Mesenteric fat pad (tissue), 1 donor: ENCODE results near the gene CPAMD8. TPM values are rescaled to one million over a fixed set of nuclear protein-coding genes. Genes with fewer than 3 reads are reported as not detected.
"Not testable (repeated sequence)": the region's sequence is repeated elsewhere in the genome, so short reads cannot be mapped to it uniquely, and the experiment has no call there.

Experiments
- DNase-seq: peaks from one replicate; pipeline ENCODE4 v3.0.0-alpha.2; 2020; ENCODE audit warnings: low spot score
- total RNA-seq: library from RNA; stranded (reverse); fragmentation: NEBNext Ultra II Directional; extraction: Animal tissue kit (Norgen Biotek cat#: 25700); gene quantifications from one replicate; pipeline ENCODE4 v1.2.1, GENCODE V29; 2021
- donor health status: DM: yes; HTN: yes; CAD: no.

Gene CPAMD8
- total RNA-seq, 1 donor from 2014 or later, result 8.4 TPM

DNA sequence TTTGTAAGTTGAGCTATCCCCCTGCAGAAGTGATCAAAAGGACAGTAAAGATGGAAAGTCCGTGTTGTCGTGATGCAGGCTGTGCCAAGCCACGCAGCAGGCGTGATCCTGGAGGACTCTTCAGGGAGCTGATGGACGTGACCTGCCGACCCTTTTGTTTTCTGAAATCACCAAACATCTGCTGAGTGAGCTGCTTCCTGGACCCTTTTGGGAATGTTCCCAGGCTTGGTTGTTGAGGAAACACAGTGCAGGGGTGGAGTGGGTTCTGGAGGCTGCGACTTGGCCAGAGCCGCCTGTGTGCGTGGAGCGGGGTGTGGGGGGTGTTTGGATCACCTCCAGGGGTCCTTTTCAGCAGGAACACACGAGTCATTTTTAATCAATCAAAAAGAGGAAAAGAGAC is 15.4 kb upstream of the CPAMD8 start:
- DNase-seq, result no peak

DNA sequence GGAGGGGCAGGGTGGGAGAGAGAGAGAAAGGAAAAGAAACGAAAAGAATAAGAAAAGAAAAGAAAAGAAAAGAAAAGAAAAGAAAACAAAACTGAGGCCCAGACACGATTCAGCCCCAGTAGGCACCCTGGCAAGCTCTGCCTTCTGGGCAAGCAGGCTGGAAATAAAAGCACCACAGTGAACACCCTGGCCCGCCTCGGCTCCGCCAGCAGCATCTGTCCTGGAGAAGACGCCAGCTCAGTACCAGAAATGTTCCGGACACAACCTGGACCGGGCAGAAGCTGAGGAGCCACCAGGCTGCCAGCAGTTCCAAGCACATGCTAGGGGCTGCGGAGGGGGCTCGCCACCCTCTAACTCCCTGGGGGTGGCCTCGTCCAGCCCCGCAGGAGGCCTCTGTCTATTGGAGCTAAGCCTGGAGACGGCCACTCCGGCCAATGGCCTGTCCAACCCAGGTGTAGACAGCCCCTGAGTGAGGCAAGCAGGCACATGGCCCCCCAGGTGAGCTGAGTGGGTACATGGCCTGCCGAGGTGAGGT is 11.4 kb upstream of the CPAMD8 start:
- no peak for DNase-seq

DNA sequence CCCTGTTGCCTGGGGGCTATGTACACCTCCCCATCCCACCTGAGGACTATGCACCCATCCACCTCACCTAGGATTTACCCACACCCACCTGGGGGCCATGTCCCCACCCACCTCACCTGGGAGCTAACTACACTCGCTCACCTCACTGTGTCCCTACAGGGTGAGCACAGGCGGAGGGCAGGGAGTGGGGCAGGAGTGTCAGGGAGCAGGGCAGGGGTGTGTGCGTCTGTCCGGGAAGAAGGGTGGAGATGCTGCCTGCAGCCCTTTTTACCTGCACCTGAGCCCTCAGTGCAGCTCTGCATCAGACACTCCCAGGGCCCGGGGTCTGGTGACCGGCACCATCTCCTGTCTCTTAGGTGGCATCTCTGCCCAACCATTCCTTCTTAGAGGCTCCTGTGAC is 10.6 kb upstream of the CPAMD8 start:
- no peak for DNase-seq

DNA sequence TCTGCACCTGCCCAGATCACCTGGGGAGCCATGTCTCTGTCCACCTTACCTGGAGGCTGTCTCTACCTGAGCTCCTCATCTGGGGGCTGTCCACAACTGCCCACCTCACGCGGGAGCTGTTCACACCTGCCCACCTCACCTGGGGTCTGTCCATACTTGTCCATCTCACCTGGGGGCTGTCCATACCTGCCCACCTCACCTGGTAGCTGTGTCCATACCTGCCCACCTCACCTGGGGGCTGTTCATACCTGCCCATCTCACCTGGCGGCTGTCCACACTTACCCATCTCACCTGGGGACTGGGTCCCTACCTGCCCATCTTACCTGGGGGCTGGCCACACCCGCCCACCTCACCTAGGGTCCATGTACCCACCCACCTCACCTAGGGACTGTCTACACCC is 10.0 kb upstream of the CPAMD8 start:
- no peak for DNase-seq

DNA sequence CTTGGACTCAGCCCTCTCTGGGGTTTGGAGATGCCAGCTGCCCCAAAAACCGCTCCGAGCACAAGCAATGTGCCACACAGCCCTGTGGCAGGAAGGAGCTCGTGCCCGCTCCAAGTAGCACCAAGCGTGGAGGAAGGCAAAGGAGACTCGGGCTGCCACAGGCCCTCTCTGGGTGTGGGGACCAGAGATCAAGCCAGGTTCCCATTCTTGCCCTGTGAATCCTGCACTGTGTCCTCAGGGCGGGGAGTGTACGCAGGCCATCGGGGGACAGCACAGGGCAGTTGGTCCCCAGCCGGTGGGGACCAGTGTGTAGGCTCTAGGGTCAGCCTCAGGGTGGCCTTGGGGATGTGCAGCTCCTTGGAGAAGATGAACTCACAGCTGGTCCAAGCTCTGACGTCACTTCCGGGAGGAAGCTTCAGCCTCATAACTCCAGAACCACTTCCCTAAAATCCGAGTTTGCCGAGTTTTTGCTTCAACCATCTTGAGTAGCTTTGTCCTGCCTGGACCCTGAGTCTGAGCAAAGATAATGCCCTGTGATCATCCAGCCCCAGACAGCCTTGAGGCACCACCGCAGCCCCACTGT is 9.3 kb upstream of the CPAMD8 start:
- no peak for DNase-seq

DNA sequence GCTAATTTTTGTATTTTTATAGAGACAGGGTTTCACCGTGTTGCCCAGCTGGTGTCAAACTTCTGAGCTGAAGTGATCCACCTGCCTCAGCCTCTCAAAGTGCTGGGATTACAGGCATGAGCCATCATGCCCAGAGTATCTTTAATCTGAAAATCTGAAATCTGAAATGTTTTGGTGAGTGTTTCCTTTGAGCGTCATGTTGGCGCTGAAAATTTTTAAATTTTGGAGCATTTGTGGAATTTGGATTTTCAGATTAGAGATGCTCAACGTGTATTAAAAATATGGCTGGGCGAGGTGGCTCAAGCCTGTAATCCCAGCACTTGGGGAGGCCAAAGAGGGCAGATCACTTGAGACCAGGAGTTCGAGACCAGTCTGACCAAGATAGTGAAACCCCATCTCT is 5.1 kb upstream of the CPAMD8 start:
- no peak for DNase-seq

DNA sequence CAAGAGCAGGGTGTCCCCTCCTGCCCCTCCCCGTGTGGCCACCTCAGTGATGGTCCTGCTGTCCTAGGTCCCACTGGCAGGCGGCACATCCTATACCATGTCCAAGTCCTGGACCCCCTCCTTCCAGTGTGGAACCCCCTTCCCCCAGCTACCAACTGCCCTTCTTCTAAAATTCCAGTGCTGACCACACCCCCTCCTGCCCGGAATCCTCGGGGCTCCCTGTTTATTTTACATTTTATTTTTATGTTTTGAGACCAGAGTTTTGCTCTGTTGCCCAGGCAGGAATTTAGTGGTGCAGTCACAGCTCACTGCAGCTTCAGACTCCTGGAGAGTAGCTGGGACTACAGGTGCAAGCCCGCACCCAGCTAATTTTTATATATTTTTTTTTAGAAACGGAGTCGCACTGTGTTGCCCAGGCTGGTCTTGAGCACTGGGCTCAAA is 945 bp upstream of the CPAMD8 start:
- DNase-seq, result no peak

DNA sequence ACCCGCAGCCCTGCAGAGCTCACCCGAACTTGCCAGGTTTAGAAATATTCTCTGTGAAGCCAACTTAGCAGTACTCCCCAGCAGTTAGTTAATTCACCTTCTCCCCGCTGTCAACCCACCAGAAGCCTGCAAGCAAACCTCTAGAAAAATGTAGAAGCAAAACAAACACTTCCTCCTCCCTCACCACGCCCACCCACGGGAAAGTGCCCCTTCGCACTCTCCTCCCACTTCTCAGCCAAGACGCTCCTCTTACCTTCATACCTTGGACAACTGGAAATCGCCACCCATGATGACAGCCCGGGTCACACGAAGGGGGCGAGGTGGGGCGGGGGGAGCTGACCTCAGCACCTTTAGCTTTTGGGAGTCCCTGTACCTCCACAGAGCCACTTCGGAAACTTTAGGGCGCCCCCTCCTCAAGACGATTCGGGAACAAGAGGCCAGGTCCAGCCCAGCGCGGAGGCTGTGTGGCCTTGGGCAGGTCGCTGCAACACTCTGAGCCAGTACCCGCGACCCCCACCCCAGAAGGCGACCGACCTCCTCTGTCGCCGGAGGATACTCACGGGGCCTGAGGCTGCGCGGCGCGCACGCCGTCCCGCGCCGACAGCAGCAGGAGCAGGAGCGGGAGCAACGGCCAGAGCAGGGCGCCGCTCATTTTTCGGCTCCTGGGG is 485 bp downstream of the CPAMD8 start:
- DNase-seq, result no peak

DNA sequence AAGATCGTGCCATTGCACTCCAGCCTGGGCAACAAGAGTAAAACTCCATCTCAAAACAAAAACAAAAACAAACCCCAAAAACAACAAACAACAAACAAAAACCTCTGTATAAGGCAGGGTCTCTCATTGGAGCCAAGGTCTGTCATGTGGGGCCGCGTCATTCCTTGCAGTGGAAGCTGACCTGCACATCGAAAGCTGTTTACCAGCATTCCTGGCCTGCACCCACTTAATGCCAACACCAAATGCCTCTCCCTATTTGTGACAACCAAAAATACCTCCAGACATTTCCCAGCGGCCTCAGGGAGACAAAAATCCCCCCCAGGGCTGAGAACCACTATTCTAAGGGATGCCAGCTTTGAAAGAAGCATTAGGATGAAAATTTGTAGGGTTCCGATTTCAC is 1.2 kb downstream of the CPAMD8 start:
- DNase-seq, result no peak

DNA sequence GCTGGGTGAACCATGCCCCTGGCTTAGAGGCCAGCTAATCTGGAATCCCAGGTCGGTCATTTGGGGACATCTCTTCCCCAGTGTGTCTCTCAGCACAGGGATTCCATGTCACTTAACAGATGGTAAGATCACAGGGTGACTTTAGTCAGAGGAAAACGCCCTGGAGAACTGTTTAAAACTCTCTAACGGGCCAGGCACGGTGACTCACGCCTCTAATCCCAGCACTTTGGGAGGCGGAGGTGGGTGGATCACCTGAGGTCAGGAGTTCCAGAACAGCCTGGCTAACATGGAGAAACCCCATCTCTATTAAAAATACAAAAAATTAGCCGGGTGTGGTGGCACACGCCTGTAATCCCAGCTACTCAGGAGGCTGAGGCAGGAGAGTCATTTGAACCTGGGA is 1.7 kb downstream of the CPAMD8 start:
- not testable (repeated sequence) for DNase-seq

DNA sequence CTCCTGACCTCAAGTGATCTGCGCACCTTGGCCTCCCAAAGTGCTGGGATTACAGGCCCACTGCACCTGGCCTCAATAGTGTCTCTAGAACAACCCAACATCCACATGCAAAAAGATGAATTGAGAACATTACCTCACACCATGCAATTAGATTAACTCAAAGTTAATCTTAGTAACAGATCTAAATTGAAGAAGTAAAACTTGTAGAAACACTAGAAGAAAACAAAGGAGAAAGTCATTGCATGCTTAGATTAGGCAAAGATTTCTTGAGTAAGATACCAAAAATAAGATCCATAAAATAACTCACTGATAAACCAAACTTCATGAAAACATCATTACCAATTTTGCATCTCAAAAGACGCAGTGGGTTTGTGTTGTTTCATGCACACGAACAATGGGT is 2.8 kb downstream of the CPAMD8 start:
- DNase-seq, result no peak

DNA sequence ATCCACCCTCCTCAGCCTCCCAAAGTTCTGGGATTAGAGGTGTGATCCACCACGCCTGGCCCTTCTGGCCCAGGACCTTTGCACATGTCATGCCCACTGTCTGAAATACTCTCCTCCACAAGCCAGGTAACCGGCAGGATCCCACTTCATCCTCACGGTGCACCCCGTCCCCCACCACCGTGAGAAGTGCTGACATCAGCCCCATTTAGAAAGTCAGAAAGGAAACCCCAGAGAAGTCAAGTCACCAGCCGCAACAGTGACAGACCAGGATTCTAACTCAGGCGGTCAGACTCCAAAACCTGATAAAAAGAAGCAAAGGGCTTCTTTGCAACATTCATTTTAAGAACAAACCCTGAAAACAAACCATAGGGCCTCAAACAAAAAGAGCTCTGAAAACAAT is 3.9 kb downstream of the CPAMD8 start:
- no peak for DNase-seq

DNA sequence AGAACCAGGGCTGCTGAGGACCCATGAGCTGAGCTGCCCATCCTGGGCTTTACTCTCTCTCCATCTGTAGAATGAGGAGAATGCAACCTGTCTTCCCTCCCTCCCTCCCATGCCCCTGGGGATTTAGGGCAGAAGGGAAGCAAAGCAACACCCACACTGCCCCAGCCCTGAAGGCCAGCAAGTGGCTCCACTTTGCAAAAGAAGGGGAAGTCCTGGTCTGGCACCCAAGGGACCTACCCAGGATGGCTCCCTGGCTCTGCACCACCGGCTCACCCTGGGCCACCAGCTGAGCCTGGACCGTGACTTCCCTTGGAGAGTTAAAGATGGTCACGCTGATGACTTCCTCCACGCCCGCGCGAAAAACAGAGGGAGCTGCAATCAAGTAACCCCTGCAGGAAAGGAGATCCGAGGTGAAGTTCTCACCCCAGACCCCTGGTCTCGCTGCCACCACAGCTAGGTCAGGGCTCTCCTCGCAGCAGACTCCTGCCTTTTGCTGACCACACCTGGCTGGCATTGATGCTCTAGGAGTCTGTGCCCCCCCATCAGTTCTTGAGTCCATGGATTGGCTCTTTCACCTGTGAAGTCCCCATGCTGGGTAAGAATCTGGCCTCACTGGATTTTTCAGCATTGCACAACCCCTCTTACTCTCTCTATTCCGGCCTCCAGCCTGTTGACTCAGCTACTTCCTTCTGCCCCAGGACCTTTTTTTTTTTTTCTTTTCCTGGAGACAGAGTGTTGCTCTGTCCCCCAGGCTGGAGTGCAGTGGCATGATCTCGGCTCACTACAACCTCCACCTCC is 4.6 kb downstream of the CPAMD8 start:
- DNase-seq, result no peak

DNA sequence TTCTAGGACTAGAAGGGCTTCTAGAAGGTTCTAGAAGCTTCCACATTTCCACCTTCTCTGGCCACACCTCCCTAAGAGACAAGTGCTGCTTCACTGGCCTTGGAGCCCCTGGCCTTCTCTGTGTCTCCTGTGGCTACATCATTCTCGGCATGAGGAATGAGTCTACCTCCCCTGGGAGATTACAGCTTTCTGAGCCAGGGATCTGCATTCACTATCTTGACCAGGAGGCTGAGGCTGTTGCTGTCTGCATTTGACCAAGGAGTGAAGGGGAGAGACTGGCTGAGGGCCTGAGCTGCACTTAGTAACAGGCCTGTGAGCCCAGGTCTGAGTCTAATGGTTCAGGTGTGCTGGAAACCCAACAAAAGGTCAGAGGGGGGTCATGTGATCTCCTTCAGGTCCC is 5.3 kb downstream of the CPAMD8 start:
- no peak for DNase-seq

DNA sequence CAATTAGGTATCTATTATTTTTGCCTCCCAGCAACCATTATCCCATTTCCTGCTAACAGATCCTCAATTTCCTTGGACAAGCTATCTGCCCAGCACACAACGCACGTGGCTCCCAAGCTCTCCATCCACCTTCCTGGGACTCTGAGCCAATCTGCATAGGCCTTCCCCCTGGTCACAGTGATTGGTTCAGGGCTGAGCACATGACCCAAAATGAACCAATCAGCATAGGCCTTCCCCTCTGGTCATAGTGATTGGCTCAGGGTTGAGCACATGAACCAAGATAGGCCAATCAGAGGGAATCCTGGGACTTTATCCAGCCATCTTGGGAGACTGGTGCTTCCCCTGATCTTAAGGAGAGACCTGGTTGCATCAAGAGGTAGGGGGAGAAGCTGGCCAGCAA is 5.8 kb downstream of the CPAMD8 start:
- no peak for DNase-seq

DNA sequence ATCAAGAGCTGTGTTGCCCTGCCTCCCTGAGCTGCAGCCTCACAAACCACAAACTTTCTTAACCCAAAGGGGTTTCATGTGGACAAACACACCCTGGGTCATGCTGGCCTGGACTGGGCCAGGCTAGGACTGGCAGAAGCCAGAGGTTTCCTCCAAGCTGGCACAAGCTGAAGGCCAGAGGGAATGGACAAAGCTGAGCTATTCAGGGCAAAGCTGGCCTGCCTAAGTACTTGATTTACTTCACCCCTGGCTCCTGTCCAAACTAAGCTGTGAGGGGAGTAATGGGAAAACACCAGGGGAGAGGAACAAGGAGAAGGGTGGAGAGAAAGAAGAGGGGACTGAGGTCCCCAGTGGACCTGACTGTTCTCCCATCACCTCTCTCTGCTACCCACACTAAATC is 6.2 kb downstream of the CPAMD8 start:
- no peak for DNase-seq

DNA sequence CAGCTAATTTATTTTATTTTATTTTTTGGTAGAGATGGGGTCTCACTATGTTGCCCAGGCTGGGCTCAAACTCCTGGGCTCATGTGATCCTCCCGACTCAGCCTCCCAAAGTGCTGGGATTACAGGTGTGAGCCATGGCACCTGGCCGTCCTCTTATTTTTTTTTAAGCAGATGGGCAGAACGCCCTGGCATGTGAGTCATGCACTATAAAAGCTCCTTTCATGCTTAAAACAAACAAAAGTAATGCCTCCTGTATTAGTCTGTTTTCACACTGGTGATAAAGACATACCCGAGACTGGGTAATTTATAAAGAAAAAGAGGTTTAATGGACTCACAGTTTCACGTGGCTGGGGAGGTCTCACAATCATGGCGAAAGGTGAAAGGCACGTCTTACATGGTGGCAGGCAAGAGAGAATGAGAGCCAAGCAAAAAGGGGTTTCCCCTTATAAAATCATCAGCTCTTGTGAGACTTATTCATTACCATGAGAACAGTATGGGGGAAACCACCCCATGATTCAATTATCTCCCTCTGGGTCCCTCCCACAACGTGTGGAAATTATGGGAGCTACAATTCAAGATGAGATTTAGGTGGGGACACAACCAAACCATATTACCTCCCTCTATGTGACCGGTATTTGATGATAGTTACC is 12.3 kb downstream of the CPAMD8 start:
- not testable (repeated sequence) for DNase-seq

DNA sequence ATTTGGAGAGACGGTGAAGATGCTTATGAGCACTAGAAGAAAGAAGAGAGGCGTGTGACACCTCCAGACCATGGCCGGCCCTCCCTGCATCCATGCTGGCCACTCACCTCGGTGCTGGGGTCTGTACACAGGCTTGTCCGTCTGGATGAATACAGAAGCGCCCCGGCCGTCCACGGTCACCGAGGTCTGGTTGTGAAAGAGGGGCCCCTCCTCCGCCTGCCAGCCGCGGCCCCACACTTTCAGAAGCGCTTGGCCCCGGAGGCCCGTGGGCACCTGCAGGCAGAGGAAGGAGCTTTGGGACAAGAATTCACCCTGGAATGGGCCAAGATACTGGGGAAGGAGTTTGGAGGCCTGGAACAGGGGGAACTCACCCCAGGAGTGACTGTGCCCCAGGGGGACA is 15.1 kb downstream of the CPAMD8 start:
- no peak for DNase-seq

DNA sequence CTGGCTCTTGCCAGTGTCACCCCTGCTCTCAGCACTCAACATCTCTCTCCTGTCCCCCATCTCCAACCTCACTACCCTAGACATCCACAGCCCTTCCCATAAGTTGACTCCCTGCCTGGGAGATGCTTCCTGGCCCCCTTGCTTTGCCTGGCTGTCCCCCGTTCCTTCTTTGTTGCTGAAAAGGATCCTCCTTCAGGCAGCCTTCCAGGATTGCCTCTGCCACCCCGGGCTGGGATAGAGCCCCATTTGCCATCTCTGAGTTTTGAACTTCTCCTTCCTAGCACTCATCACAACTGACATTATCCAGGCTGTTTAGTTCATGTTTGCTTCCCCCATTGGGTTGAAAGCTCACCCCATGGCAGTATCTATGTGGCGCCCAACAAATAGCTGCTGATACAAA is 20.0 kb downstream of the CPAMD8 start:
- no peak for DNase-seq

DNA sequence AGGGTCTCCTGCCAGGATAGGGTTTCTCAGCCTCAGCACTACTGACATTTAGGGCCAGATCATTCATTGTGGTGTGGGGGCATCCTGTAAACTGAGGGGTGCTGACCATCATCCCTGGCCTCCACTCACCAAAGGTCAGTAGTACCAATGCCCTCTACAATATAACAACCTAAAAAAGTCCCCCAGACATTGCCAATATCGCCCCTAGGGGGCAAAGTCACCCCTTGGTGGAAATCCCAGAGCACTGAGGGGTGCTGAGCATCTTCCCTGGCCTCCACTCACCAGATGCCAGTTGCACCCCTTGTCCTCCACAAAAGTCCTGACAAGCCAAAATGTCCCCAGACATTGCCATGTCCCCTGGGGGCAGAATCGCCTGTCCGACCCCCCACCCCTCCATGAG is 21.6 kb downstream of the CPAMD8 start:
- DNase-seq, result no peak

DNA sequence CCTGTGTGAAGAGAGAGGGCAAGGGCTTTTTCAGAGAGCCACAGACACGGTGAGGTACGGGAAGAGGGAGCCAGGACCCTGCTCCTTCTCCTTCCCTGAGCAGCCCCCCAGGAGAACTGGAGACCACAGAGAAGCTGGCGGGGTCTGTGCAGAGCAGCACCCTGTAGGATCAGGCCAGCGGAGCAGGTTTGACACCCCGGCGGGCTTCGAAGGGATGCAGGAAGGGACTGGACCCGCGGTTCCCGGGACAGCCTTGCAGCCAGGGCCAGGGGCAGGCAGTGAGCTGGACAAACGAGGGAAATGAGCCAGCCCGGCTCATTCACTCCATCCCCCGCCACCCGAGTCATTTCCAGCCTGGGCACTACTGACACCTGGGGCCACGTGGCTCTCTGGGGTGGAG is 22.2 kb downstream of the CPAMD8 start:
- DNase-seq, result no peak

DNA sequence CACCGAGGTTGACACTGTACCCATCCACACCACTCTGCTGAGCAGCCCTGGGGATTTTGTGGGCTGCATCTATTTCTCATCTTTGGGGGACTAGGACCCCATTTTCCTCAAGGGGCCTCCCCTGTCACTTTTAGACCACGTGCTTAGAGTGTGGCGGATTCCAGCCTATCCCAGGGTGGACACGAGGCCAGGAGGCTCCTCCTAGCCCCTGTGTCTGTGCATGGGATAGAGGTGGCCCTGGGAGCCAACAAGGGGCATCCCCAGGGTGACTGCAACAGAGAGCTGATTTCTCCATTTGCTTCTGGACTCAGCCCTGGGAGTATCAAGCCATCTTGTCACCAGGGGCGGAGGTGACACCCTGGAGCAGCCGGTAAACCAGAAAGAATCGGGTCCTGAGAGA is 24.2 kb downstream of the CPAMD8 start:
- DNase-seq, result no peak
